Measurements from ENCODE around the gene GIPC3. TPM values are rescaled to one million over a fixed set of nuclear protein-coding genes. Genes with fewer than 3 reads are reported as not detected.

GIPC3 gene
- total RNA-seq, 2 experiments from 2014 or later = 1.1 TPM

GRCh38 chr19:3641515-3642269 lies 56.4 kb downstream of the GIPC3 start:
- Histone ChIP-seq H3K4me3 (ENCODE audit: low read length) (no peak overlapping the region), H3K4me1 (ENCODE audit: insufficient read depth, low read length) (no peaks in the 10 kb centered on the region), H3K27me3 (ENCODE audit: control insufficient read depth in 1 of 2, insufficient read depth in 2 of 2, low read length in 2 of 2) (no peaks in the 10 kb centered on the region), H3K9me3 (ENCODE audit: control insufficient read depth in 1 of 2, insufficient read depth in 1 of 2, low read length in 2 of 2) (no peaks in the 10 kb centered on the region), H3K36me3 (ENCODE audit: insufficient read depth, low read length) (peaks cover 33% of the 10 kb centered on the region), H3K27ac (ENCODE audit: low read depth in 1 of 2, low read length in 2 of 2) (no peak overlapping the region)
- Mint-ChIP-seq H3K4me3 (no peak overlapping the region), H3K27ac (no peak overlapping the region), H3K36me3 (ENCODE audit: low read depth) (peaks cover 22% of the 10 kb centered on the region), H3K4me1 (ENCODE audit: low read depth) (no peaks in the 10 kb centered on the region), H3K9me3 (no peaks in the 10 kb centered on the region), H3K27me3 (no peaks in the 10 kb centered on the region)
- CTCF ChIA-PET = no interaction called here
- POLR2A ChIA-PET = no interaction called here
- no peak for TF ChIP-seq CTCF (IDR thresholded peaks at IDR 0.05)
- DNase-seq (no peak), ATAC-seq (ENCODE audit: poor library complexity) (no peak)
- intact Hi-C loops (cut with DNase I, micrococcal nuclease) = no loop called here

GRCh38 chr19:3642296-3642695 lies 57.0 kb downstream of the GIPC3 start:
- Histone ChIP-seq H3K27ac (ENCODE audit: low read depth in 1 of 2, low read length in 2 of 2) (no peak overlapping the region), H3K4me3 (ENCODE audit: low read length) (no peak overlapping the region), H3K27me3 (ENCODE audit: control insufficient read depth in 1 of 2, insufficient read depth in 2 of 2, low read length in 2 of 2) (no peaks in the 10 kb centered on the region), H3K9me3 (ENCODE audit: control insufficient read depth in 1 of 2, insufficient read depth in 1 of 2, low read length in 2 of 2) (no peaks in the 10 kb centered on the region), H3K4me1 (ENCODE audit: insufficient read depth, low read length) (no peaks in the 10 kb centered on the region), H3K36me3 (ENCODE audit: insufficient read depth, low read length) (peaks cover 31% of the 10 kb centered on the region)
- no peak for ATAC-seq (ENCODE audit: poor library complexity)
- H3K9me3 Mint-ChIP-seq = no peaks in the 10 kb centered on the region
- H3K27ac Mint-ChIP-seq = no peak overlapping the region
- no peaks in the 10 kb centered on the region for H3K27me3 Mint-ChIP-seq
- no peak for TF ChIP-seq CTCF (IDR thresholded peaks at IDR 0.05)
- H3K4me3 Mint-ChIP-seq = no peak overlapping the region
- no peaks in the 10 kb centered on the region for H3K4me1 Mint-ChIP-seq (ENCODE audit: low read depth)
- peaks cover 22% of the 10 kb centered on the region for H3K36me3 Mint-ChIP-seq (ENCODE audit: low read depth)
- ChIA-PET POLR2A (no interaction called here), CTCF (no interaction called here)
- intact Hi-C loops (cut with DNase I, micrococcal nuclease) = no loop called here
- DNase-seq = no peak

Other genes starting within 250 kb of the GIPC3 start
- gene NFIC, start 218.9 kb upstream of the GIPC3 start, total RNA-seq = 10 to 100 TPM; 22.1 to 22.2 TPM
- gene SMIM24, start 105.0 kb upstream of the GIPC3 start, total RNA-seq = not detected
- gene SMIM44, start 102.0 kb upstream of the GIPC3 start, total RNA-seq = not detected
- 1 to 10 TPM; 3.9 to 4.7 TPM for gene DOHH, start 84.8 kb upstream of the GIPC3 start, total RNA-seq
- 100 to 1,000 TPM; 109 to 116 TPM for gene FZR1, start 79.2 kb upstream of the GIPC3 start, total RNA-seq
- 1 to 10 TPM; 5.7 to 6.0 TPM for gene TEKTIP1, start 46.3 kb upstream of the GIPC3 start, total RNA-seq
- 10 to 100 TPM; 62.5 to 65.0 TPM for gene MFSD12, start 27.9 kb upstream of the GIPC3 start, total RNA-seq
- gene HMG20B, start 12.5 kb upstream of the GIPC3 start, total RNA-seq = 10 to 100 TPM; 34.3 to 36.6 TPM
- under 1 TPM; 0.47 to 0.75 TPM for gene TBXA2R, start 21.4 kb downstream of the GIPC3 start, total RNA-seq
- 10 to 100 TPM; 25.8 to 25.9 TPM for gene CACTIN, start 41.3 kb downstream of the GIPC3 start, total RNA-seq
- gene PIP5K1C, start 115.0 kb downstream of the GIPC3 start, total RNA-seq = 10 to 100 TPM; 14.7 to 15.5 TPM
- gene TJP3, start 122.9 kb downstream of the GIPC3 start, total RNA-seq = 1 to 10 TPM; 8.2 to 9.0 TPM
- 10 to 100 TPM; 45.8 to 50.0 TPM for gene APBA3, start 176.2 kb downstream of the GIPC3 start, total RNA-seq
- gene MRPL54, start 177.2 kb downstream of the GIPC3 start, total RNA-seq = 10 to 100 TPM; 68.9 to 71.1 TPM
- not detected for gene RAX2, start 186.8 kb downstream of the GIPC3 start, total RNA-seq
- 1 to 10 TPM; 9.1 to 9.4 TPM for gene MATK, start 200.9 kb downstream of the GIPC3 start, total RNA-seq

Measured in CD4-positive, alpha-beta T cell (primary cell).